Measurements from ENCODE around the gene SPZ1. TPM values are rescaled to one million over a fixed set of nuclear protein-coding genes. Genes with fewer than 3 reads are reported as not detected.
A peak's percentile ranks its signal among the peaks of the same experiment; 100 is the strongest.
"Not testable (repeated sequence)": the region's sequence is repeated elsewhere in the genome, so short reads cannot be mapped to it uniquely, and the experiment has no call there.

SPZ1 gene
- not detected in 2 replicates for total RNA-seq

GRCh38 chr5:80319702-80320101, at the start of gene SPZ1:
Gene SPZ1 (plus strand): TSS chr5:80320002. CDS start chr5:80320216, 214 bp downstream.
- no peak within 1 kb of the TSS for H3K4me3 Mint-ChIP-seq (ENCODE audit: low read depth)
- H3K27ac Mint-ChIP-seq, result no peak within 1 kb of the TSS
- H3K27me3 Mint-ChIP-seq (ENCODE audit: low read depth), result peaks cover 38% of the 10 kb centered on the region
- intact Hi-C loops (cut with micrococcal nuclease), result no loop called here
- H3K9me3 Mint-ChIP-seq, result no peaks in the 10 kb centered on the region
- no peaks in the 10 kb centered on the region for H3K36me3 Mint-ChIP-seq (ENCODE audit: low read depth)
- H3K4me1 Mint-ChIP-seq (ENCODE audit: low read depth), result no peaks in the 10 kb centered on the region
- no peak for DNase-seq (ENCODE audit: low spot score)

GRCh38 chr5:80270543-80270942, 49.3 kb upstream of the SPZ1 start:
- Mint-ChIP-seq H3K27ac (peak overlapping the region; percentile 94), H3K4me3 (ENCODE audit: low read depth) (peak overlapping the region; percentile 45), H3K4me1 (ENCODE audit: low read depth) (peaks cover 29% of the 10 kb centered on the region)
- H3K27me3 Mint-ChIP-seq (ENCODE audit: low read depth); H3K36me3 Mint-ChIP-seq (ENCODE audit: low read depth); H3K9me3 Mint-ChIP-seq; DNase-seq (ENCODE audit: low spot score): not testable (repeated sequence)
- intact Hi-C loops (cut with micrococcal nuclease), result loop anchor here (1.0 kb wide), 1 partner anchor 14 kb away; the partner anchor contains the start of gene SERINC5

- intact Hi-C loops (cut with micrococcal nuclease), result loop anchor here (1.0 kb wide), 1 partner anchor 183 kb away; no protein-coding TSS in a partner anchor
- no peak overlapping the region for H3K27ac Mint-ChIP-seq
- DNase-seq (ENCODE audit: low spot score), result no peak
- H3K36me3 Mint-ChIP-seq (ENCODE audit: low read depth), result no peaks in the 10 kb centered on the region
- H3K4me1 Mint-ChIP-seq (ENCODE audit: low read depth), result peaks cover 17% of the 10 kb centered on the region
- no peak overlapping the region for H3K4me3 Mint-ChIP-seq (ENCODE audit: low read depth)
- H3K9me3 Mint-ChIP-seq, result no peaks in the 10 kb centered on the region
- no peaks in the 10 kb centered on the region for H3K27me3 Mint-ChIP-seq (ENCODE audit: low read depth)
These were observed 44.5 kb upstream of the SPZ1 start for GRCh38 chr5:80275347-80275746.

- no peaks in the 10 kb centered on the region for H3K27me3 Mint-ChIP-seq (ENCODE audit: low read depth)
- intact Hi-C loops (cut with micrococcal nuclease), result no loop called here
- H3K4me1 Mint-ChIP-seq (ENCODE audit: low read depth), result peaks cover 10% of the 10 kb centered on the region
- DNase-seq (ENCODE audit: low spot score), result no peak
- no peaks in the 10 kb centered on the region for H3K9me3 Mint-ChIP-seq
- no peaks in the 10 kb centered on the region for H3K36me3 Mint-ChIP-seq (ENCODE audit: low read depth)
- H3K4me3 Mint-ChIP-seq (ENCODE audit: low read depth), result no peak overlapping the region
- no peak overlapping the region for H3K27ac Mint-ChIP-seq
These were observed 43.6 kb upstream of the SPZ1 start for GRCh38 chr5:80276186-80276585.

- Mint-ChIP-seq H3K9me3 (no peaks in the 10 kb centered on the region), H3K4me1 (ENCODE audit: low read depth) (peaks cover 5% of the 10 kb centered on the region), H3K36me3 (ENCODE audit: low read depth) (no peaks in the 10 kb centered on the region), H3K4me3 (ENCODE audit: low read depth) (no peak overlapping the region), H3K27ac (no peak overlapping the region), H3K27me3 (ENCODE audit: low read depth) (no peaks in the 10 kb centered on the region)
- DNase-seq (ENCODE audit: low spot score), result no peak
- intact Hi-C loops (cut with micrococcal nuclease), result no loop called here
These were observed 42.6 kb upstream of the SPZ1 start for GRCh38 chr5:80277191-80277590.

- DNase-seq (ENCODE audit: low spot score), result no peak
- Mint-ChIP-seq H3K36me3 (ENCODE audit: low read depth) (no peaks in the 10 kb centered on the region), H3K9me3 (no peaks in the 10 kb centered on the region), H3K4me3 (ENCODE audit: low read depth) (no peak overlapping the region), H3K27me3 (ENCODE audit: low read depth) (no peaks in the 10 kb centered on the region), H3K4me1 (ENCODE audit: low read depth) (peaks cover 12% of the 10 kb centered on the region), H3K27ac (no peak overlapping the region)
- intact Hi-C loops (cut with micrococcal nuclease), result no loop called here
These were observed 37.7 kb upstream of the SPZ1 start for GRCh38 chr5:80282054-80282453.

- no peak overlapping the region for H3K27ac Mint-ChIP-seq
- H3K27me3 Mint-ChIP-seq (ENCODE audit: low read depth), result no peaks in the 10 kb centered on the region
- intact Hi-C loops (cut with micrococcal nuclease), result no loop called here
- H3K9me3 Mint-ChIP-seq, result no peaks in the 10 kb centered on the region
- H3K36me3 Mint-ChIP-seq (ENCODE audit: low read depth), result no peaks in the 10 kb centered on the region
- H3K4me1 Mint-ChIP-seq (ENCODE audit: low read depth), result peaks cover 12% of the 10 kb centered on the region
- no peak for DNase-seq (ENCODE audit: low spot score)
- no peak overlapping the region for H3K4me3 Mint-ChIP-seq (ENCODE audit: low read depth)
These were observed 36.4 kb upstream of the SPZ1 start for GRCh38 chr5:80283360-80283759.

- intact Hi-C loops (cut with micrococcal nuclease), result no loop called here
- no peaks in the 10 kb centered on the region for H3K9me3 Mint-ChIP-seq
- no peaks in the 10 kb centered on the region for H3K36me3 Mint-ChIP-seq (ENCODE audit: low read depth)
- H3K27ac Mint-ChIP-seq, result peak overlapping the region; percentile 73
- peaks cover 12% of the 10 kb centered on the region for H3K4me1 Mint-ChIP-seq (ENCODE audit: low read depth)
- H3K27me3 Mint-ChIP-seq (ENCODE audit: low read depth), result no peaks in the 10 kb centered on the region
- no peak for DNase-seq (ENCODE audit: low spot score)
- no peak overlapping the region for H3K4me3 Mint-ChIP-seq (ENCODE audit: low read depth)
These were observed 35.1 kb upstream of the SPZ1 start for GRCh38 chr5:80284720-80285119.

- H3K27ac Mint-ChIP-seq, result no peak overlapping the region
- H3K9me3 Mint-ChIP-seq, result no peaks in the 10 kb centered on the region
- no peaks in the 10 kb centered on the region for H3K27me3 Mint-ChIP-seq (ENCODE audit: low read depth)
- intact Hi-C loops (cut with micrococcal nuclease), result no loop called here
- H3K4me1 Mint-ChIP-seq (ENCODE audit: low read depth), result peaks cover 8% of the 10 kb centered on the region
- no peaks in the 10 kb centered on the region for H3K36me3 Mint-ChIP-seq (ENCODE audit: low read depth)
- no peak for DNase-seq (ENCODE audit: low spot score)
- H3K4me3 Mint-ChIP-seq (ENCODE audit: low read depth), result no peak overlapping the region
These were observed 31.6 kb upstream of the SPZ1 start for GRCh38 chr5:80288177-80288576.

- peaks cover 4% of the 10 kb centered on the region for H3K4me1 Mint-ChIP-seq (ENCODE audit: low read depth)
- DNase-seq (ENCODE audit: low spot score), result no peak
- intact Hi-C loops (cut with micrococcal nuclease), result no loop called here
These were observed 30.5 kb upstream of the SPZ1 start for GRCh38 chr5:80289320-80289719.

GRCh38 chr5:80291761-80292160, 28.0 kb upstream of the SPZ1 start:
- intact Hi-C loops (cut with micrococcal nuclease), result no loop called here
- no peak for DNase-seq (ENCODE audit: low spot score)
- Mint-ChIP-seq H3K27ac (no peak overlapping the region), H3K4me1 (ENCODE audit: low read depth) (no peaks in the 10 kb centered on the region), H3K4me3 (ENCODE audit: low read depth) (no peak overlapping the region), H3K9me3 (no peaks in the 10 kb centered on the region), H3K27me3 (ENCODE audit: low read depth) (no peaks in the 10 kb centered on the region), H3K36me3 (ENCODE audit: low read depth) (no peaks in the 10 kb centered on the region)

More at GRCh38 chr5:80289320-80289719, 30.5 kb upstream of the SPZ1 start:
- H3K36me3 Mint-ChIP-seq (ENCODE audit: low read depth), result no peaks in the 10 kb centered on the region
- no peaks in the 10 kb centered on the region for H3K27me3 Mint-ChIP-seq (ENCODE audit: low read depth)
- H3K9me3 Mint-ChIP-seq, result no peaks in the 10 kb centered on the region
- H3K4me3 Mint-ChIP-seq (ENCODE audit: low read depth), result no peak overlapping the region
- no peak overlapping the region for H3K27ac Mint-ChIP-seq

GRCh38 chr5:80296121-80296520, 23.7 kb upstream of the SPZ1 start:
- Mint-ChIP-seq H3K4me3 (ENCODE audit: low read depth) (no peak overlapping the region), H3K27me3 (ENCODE audit: low read depth) (peaks cover 5% of the 10 kb centered on the region), H3K4me1 (ENCODE audit: low read depth) (no peaks in the 10 kb centered on the region), H3K27ac (no peak overlapping the region), H3K9me3 (no peaks in the 10 kb centered on the region), H3K36me3 (ENCODE audit: low read depth) (no peaks in the 10 kb centered on the region)
- intact Hi-C loops (cut with micrococcal nuclease), result no loop called here
- no peak for DNase-seq (ENCODE audit: low spot score)

GRCh38 chr5:80299601-80300000, 20.2 kb upstream of the SPZ1 start:
- H3K36me3 Mint-ChIP-seq (ENCODE audit: low read depth), result no peaks in the 10 kb centered on the region
- H3K27ac Mint-ChIP-seq, result no peak overlapping the region
- no peak overlapping the region for H3K4me3 Mint-ChIP-seq (ENCODE audit: low read depth)
- no peaks in the 10 kb centered on the region for H3K4me1 Mint-ChIP-seq (ENCODE audit: low read depth)
- intact Hi-C loops (cut with micrococcal nuclease), result no loop called here
- no peaks in the 10 kb centered on the region for H3K9me3 Mint-ChIP-seq
- DNase-seq (ENCODE audit: low spot score), result no peak
- peaks cover 5% of the 10 kb centered on the region for H3K27me3 Mint-ChIP-seq (ENCODE audit: low read depth)

GRCh38 chr5:80300125-80300524, 19.7 kb upstream of the SPZ1 start:
- DNase-seq (ENCODE audit: low spot score), result no peak
- no peaks in the 10 kb centered on the region for H3K9me3 Mint-ChIP-seq

More at GRCh38 chr5:80300125-80300524, 19.7 kb upstream of the SPZ1 start:
- no peak overlapping the region for H3K4me3 Mint-ChIP-seq (ENCODE audit: low read depth)
- H3K4me1 Mint-ChIP-seq (ENCODE audit: low read depth), result no peaks in the 10 kb centered on the region
- H3K27me3 Mint-ChIP-seq (ENCODE audit: low read depth), result peaks cover 5% of the 10 kb centered on the region
- H3K36me3 Mint-ChIP-seq (ENCODE audit: low read depth), result no peaks in the 10 kb centered on the region
- H3K27ac Mint-ChIP-seq, result no peak overlapping the region
- intact Hi-C loops (cut with micrococcal nuclease), result no loop called here

Data from activated T-helper 2 cell treated with anti-CD3 and anti-CD28 coated beads, Interferon-gamma antibody, Interleukin-2, Interleukin-4, amounts not matched to agents 10 μg/mL and 5 μg/mL and 100 μg/mL, durations not matched to agents 14 hours and 24 hours and 36 hours (primary cell).